CD4-positive, alpha-beta T cell (primary cell): Measurements from ENCODE around the gene FBXW10. TPM values are rescaled to one million over a fixed set of nuclear protein-coding genes. Genes with fewer than 3 reads are reported as not detected.
"Not testable (repeated sequence)": the region's sequence is repeated elsewhere in the genome, so short reads cannot be mapped to it uniquely, and the experiment has no call there.

Source experiments
- ATAC-seq: fragments of 200-7000 bp; cut with Tn5 transposase; one replicate; pipeline ENCODE4 v1.10.0; 2022; ENCODE audit warnings: mild to moderate bottlenecking; ENCODE audit not compliant: poor library complexity
- CTCF ChIA-PET: fragments of 350-600 bp; sonication (Branson Sonifier 250); formaldehyde crosslinking; loops from one replicate; lab custom pipeline; 2021; ENCODE audit warnings: antibody characterized with exemption, inconsistent platforms; lab: Charles Lee
- POLR2A ChIA-PET: fragments of 350-600 bp; sonication (Branson Sonifier 250); formaldehyde crosslinking; loops from one replicate; lab custom pipeline; 2021; ENCODE audit warnings: antibody characterized with exemption, inconsistent platforms; lab: Charles Lee
- DNase-seq, 14 experiments: peaks; one replicate each; pipeline ENCODE4 v3.0.0-alpha.2; 2013 to 2020; ENCODE audit warnings: mixed read lengths in 2 of 14
- H3K27ac ChIP-seq, 2 donors: one replicate each; pipeline versions ENCODE4 v1.5.1 to v1.7.0; 2013; ENCODE audit warnings: low read length in 2 of 2, low read depth in 1 of 2, mild to moderate bottlenecking in 1 of 2
- H3K27me3 ChIP-seq, 2 experiments: 1 replicate in 1 of 2; 2 replicates in 1 of 2; pipeline versions ENCODE4 v1.6.1 to v1.7.0; 2013; ENCODE audit warnings: low read length in 2 of 2, control low read depth in 1 of 2, mild to moderate bottlenecking in 1 of 2, moderate library complexity in 1 of 2; ENCODE audit not compliant: insufficient read depth in 2 of 2, control insufficient read depth in 1 of 2
- H3K36me3 ChIP-seq: one replicate; pipeline ENCODE4 v1.6.1; 2013; ENCODE audit warnings: low read length, control low read depth; ENCODE audit not compliant: insufficient read depth
- H3K4me1 ChIP-seq: one replicate; pipeline ENCODE4 v1.6.1; 2013; ENCODE audit warnings: low read length, control low read depth; ENCODE audit not compliant: insufficient read depth
- H3K4me3 ChIP-seq: one replicate; pipeline ENCODE4 v1.5.1; 2013; ENCODE audit warnings: mild to moderate bottlenecking, low read length, moderate library complexity
- H3K9me3 ChIP-seq, 2 experiments: 1 replicate in 1 of 2; 2 replicates in 1 of 2; pipeline versions ENCODE4 v1.6.1 to v1.7.0; 2013; ENCODE audit warnings: low read length in 2 of 2, mild to moderate bottlenecking in 2 of 2, control low read depth in 1 of 2, moderate library complexity in 1 of 2; ENCODE audit not compliant: control insufficient read depth in 1 of 2, insufficient read depth in 1 of 2
- H3K27ac Mint-ChIP-seq: one replicate; pipeline ENCODE4 v1.8.0; 2020; ENCODE audit warnings: mixed read lengths
- H3K27me3 Mint-ChIP-seq: one replicate; pipeline ENCODE4 v1.8.0; 2021; ENCODE audit warnings: mixed read lengths
- H3K36me3 Mint-ChIP-seq: one replicate; pipeline ENCODE4 v1.8.0; 2021; ENCODE audit warnings: low read depth, mixed read lengths
- H3K4me1 Mint-ChIP-seq: one replicate; pipeline ENCODE4 v1.8.0; 2021; ENCODE audit warnings: low read depth, mixed read lengths
- H3K4me3 Mint-ChIP-seq: one replicate; pipeline ENCODE4 v1.8.0; 2020; ENCODE audit warnings: mild to moderate bottlenecking, mixed read lengths
- H3K9me3 Mint-ChIP-seq: one replicate; pipeline ENCODE4 v1.8.0; 2020; ENCODE audit warnings: mixed read lengths
- intact Hi-C, 2 experiments: fragments of 100-400 bp; cut with DNase I in 1 of 2; cut with micrococcal nuclease in 1 of 2; formaldehyde crosslinking; loops; one replicate each; pipeline versions ENCODE4 v1.15.1 to v1.9.0; 2023 to 2025; cut with DNase I, micrococcal nuclease
- total RNA-seq, 174 experiments: library from RNA in 2 of 174; stranded (reverse) in 2 of 174; gene quantifications; one replicate each; pipeline ENCODE4 v1.2.3 and lab custom pipeline; 2021 to 2026

Gene FBXW10
- total RNA-seq, 2 experiments from 2014 or later, result not detected

GRCh38 chr17:18732438-18732837 lies 11.4 kb upstream of the FBXW10 start:
- ATAC-seq, H3K36me3 ChIP-seq, H3K4me1 ChIP-seq, H3K4me1 Mint-ChIP-seq, H3K4me3 Mint-ChIP-seq, POLR2A ChIA-PET, H3K9me3 ChIP-seq, intact Hi-C loops, H3K9me3 Mint-ChIP-seq, CTCF ChIA-PET, H3K4me3 ChIP-seq, H3K36me3 Mint-ChIP-seq, H3K27ac Mint-ChIP-seq, H3K27me3 Mint-ChIP-seq, DNase-seq, H3K27ac ChIP-seq, H3K27me3 ChIP-seq: not testable (repeated sequence)

- H3K4me3 Mint-ChIP-seq, H3K27ac ChIP-seq, ATAC-seq, H3K27me3 Mint-ChIP-seq, POLR2A ChIA-PET, H3K36me3 Mint-ChIP-seq, H3K9me3 ChIP-seq, H3K4me3 ChIP-seq, CTCF ChIA-PET, DNase-seq, intact Hi-C loops, H3K9me3 Mint-ChIP-seq, H3K27me3 ChIP-seq, H3K4me1 ChIP-seq, H3K27ac Mint-ChIP-seq, H3K36me3 ChIP-seq, H3K4me1 Mint-ChIP-seq: not testable (repeated sequence)
Measured at GRCh38 chr17:18733350-18733749, 10.5 kb upstream of the FBXW10 start.

GRCh38 chr17:18739616-18740391 lies 4.0 kb upstream of the FBXW10 start:
- CTCF ChIA-PET, H3K27ac ChIP-seq, POLR2A ChIA-PET, H3K27me3 Mint-ChIP-seq, H3K4me1 ChIP-seq, DNase-seq, H3K4me1 Mint-ChIP-seq, H3K9me3 ChIP-seq, H3K9me3 Mint-ChIP-seq, intact Hi-C loops, H3K4me3 ChIP-seq, H3K4me3 Mint-ChIP-seq, H3K36me3 ChIP-seq, ATAC-seq, H3K36me3 Mint-ChIP-seq, H3K27me3 ChIP-seq, H3K27ac Mint-ChIP-seq: not testable (repeated sequence)

- H3K27ac Mint-ChIP-seq, ATAC-seq, intact Hi-C loops, H3K9me3 ChIP-seq, H3K27me3 Mint-ChIP-seq, POLR2A ChIA-PET, H3K27ac ChIP-seq, H3K4me3 ChIP-seq, DNase-seq, H3K4me3 Mint-ChIP-seq, H3K4me1 Mint-ChIP-seq, H3K27me3 ChIP-seq, CTCF ChIA-PET, H3K36me3 ChIP-seq, H3K36me3 Mint-ChIP-seq, H3K4me1 ChIP-seq, H3K9me3 Mint-ChIP-seq: not testable (repeated sequence)
Measured at GRCh38 chr17:18741228-18741627, 2.6 kb upstream of the FBXW10 start.

GRCh38 chr17:18744726-18745125 lies 872 bp downstream of the FBXW10 start:
- H3K27me3 Mint-ChIP-seq, intact Hi-C loops, H3K4me3 Mint-ChIP-seq, H3K36me3 Mint-ChIP-seq, H3K27me3 ChIP-seq, CTCF ChIA-PET, H3K27ac ChIP-seq, H3K4me1 ChIP-seq, POLR2A ChIA-PET, H3K27ac Mint-ChIP-seq, H3K4me1 Mint-ChIP-seq, H3K36me3 ChIP-seq, DNase-seq, H3K4me3 ChIP-seq, H3K9me3 Mint-ChIP-seq, ATAC-seq, H3K9me3 ChIP-seq: not testable (repeated sequence)

- ATAC-seq, H3K4me1 Mint-ChIP-seq, H3K4me1 ChIP-seq, H3K27me3 Mint-ChIP-seq, H3K27ac Mint-ChIP-seq, DNase-seq, H3K27me3 ChIP-seq, intact Hi-C loops, POLR2A ChIA-PET, H3K4me3 ChIP-seq, CTCF ChIA-PET, H3K9me3 Mint-ChIP-seq, H3K4me3 Mint-ChIP-seq, H3K36me3 ChIP-seq, H3K9me3 ChIP-seq, H3K36me3 Mint-ChIP-seq, H3K27ac ChIP-seq: not testable (repeated sequence)
Measured at GRCh38 chr17:18746551-18746950, 2.7 kb downstream of the FBXW10 start.

- H3K4me3 Mint-ChIP-seq, H3K4me1 Mint-ChIP-seq, H3K27ac Mint-ChIP-seq, H3K4me1 ChIP-seq, H3K9me3 Mint-ChIP-seq, CTCF ChIA-PET, H3K27me3 ChIP-seq, H3K9me3 ChIP-seq, intact Hi-C loops, ATAC-seq, H3K27ac ChIP-seq, H3K36me3 Mint-ChIP-seq, H3K36me3 ChIP-seq, H3K27me3 Mint-ChIP-seq, POLR2A ChIA-PET, H3K4me3 ChIP-seq, DNase-seq: not testable (repeated sequence)
Measured at GRCh38 chr17:18747501-18747900, 3.6 kb downstream of the FBXW10 start.
